BLaER1 treated with 17β-estradiol and CSF1 and Interleukin-3, amounts not matched to agents 10 nM and 100 nM (cell line): ENCODE results near the gene TOP3B.

ENCODE experiments used
- H3K27ac ChIP-seq, 11 experiments: shearing (Covaris generic); formaldehyde crosslinking; 2 replicates each; pipeline ENCODE4 v1.8.1; 2022
- H3K27me3 ChIP-seq, 11 experiments: shearing (Covaris generic); formaldehyde crosslinking; 2 replicates each; pipeline ENCODE4 v1.8.1; 2022
- H3K36me3 ChIP-seq, 11 experiments: shearing (Covaris generic); formaldehyde crosslinking; 2 replicates each; pipeline ENCODE4 v1.8.1; 2022
- H3K4me1 ChIP-seq, 10 experiments: shearing (Covaris generic); formaldehyde crosslinking; 2 replicates each; pipeline ENCODE4 v1.8.1; 2022
- H3K4me2 ChIP-seq, 11 experiments: shearing (Covaris generic); formaldehyde crosslinking; 2 replicates each; pipeline ENCODE4 v1.8.1; 2022
- H3K4me3 ChIP-seq, 10 experiments: shearing (Covaris generic); formaldehyde crosslinking; 2 replicates each; pipeline ENCODE4 v1.8.1; 2022
- H3K9ac ChIP-seq, 11 experiments: shearing (Covaris generic); formaldehyde crosslinking; 2 replicates each; pipeline ENCODE4 v1.8.1; 2022
- H3K9me3 ChIP-seq, 11 experiments: shearing (Covaris generic); formaldehyde crosslinking; replicated peaks in 1 of 11; 2 replicates each; pipeline ENCODE4 v1.8.1; 2022
- H4K20me1 ChIP-seq, 11 experiments: shearing (Covaris generic); formaldehyde crosslinking; 2 replicates each; pipeline ENCODE4 v1.8.1; 2022
- Cebpa-rat ChIP-seq, 11 experiments: shearing (Covaris generic); IDR thresholded peaks; 2 replicates each; pipeline ENCODE4 v1.8.1; 2022

TOP3B gene

GRCh38 chr22:22024440-22024839 lies 41.9 kb upstream of the TOP3B start:
- Histone ChIP-seq H3K9me3 (no peaks in the 10 kb centered on the region), H3K4me3 (no peak overlapping the region), H3K27me3 (no peaks in the 10 kb centered on the region), H3K4me1 (peaks cover 31 to 90% (median 82%) of the 10 kb centered on the region in 10 experiments), H3K9ac (no peak overlapping the region), H3K4me2 (peak overlapping the region in 2 of 11 experiments; percentile 85 to 93; a peak in 6 of 22 replicates), H3K36me3 (no peaks in the 10 kb centered on the region), H3K27ac (no peak overlapping the region), H4K20me1 (no peaks in the 10 kb centered on the region)
- TF ChIP-seq Cebpa-rat (IDR thresholded peaks at IDR 0.05) = no peak

GRCh38 chr22:22023581-22024137 lies 41.1 kb upstream of the TOP3B start:
- Histone ChIP-seq H3K4me3 (no peak overlapping the region), H3K27ac (peak overlapping the region in 3 of 11 experiments; percentile 0 to 27 (median 20); a peak in 4 of 22 replicates), H4K20me1 (no peaks in the 10 kb centered on the region), H3K4me1 (peaks cover 31 to 88% (median 80%) of the 10 kb centered on the region in 10 experiments), H3K9me3 (no peaks in the 10 kb centered on the region), H3K4me2 (peak overlapping the region in 9 of 11 experiments; percentile 75 to 87 (median 82); a peak in 18 of 22 replicates), H3K27me3 (no peaks in the 10 kb centered on the region), H3K9ac (no peak overlapping the region), H3K36me3 (no peaks in the 10 kb centered on the region)
- TF ChIP-seq Cebpa-rat (IDR thresholded peaks at IDR 0.05) = no peak

GRCh38 chr22:22022947-22023534 lies 40.5 kb upstream of the TOP3B start:
- Histone ChIP-seq H3K4me2 (peak overlapping the region; percentile 59 to 87 (median 82)), H3K9me3 (no peaks in the 10 kb centered on the region), H3K27ac (peak overlapping the region in 6 of 11 experiments; percentile 2 to 68 (median 55); a peak in 9 of 22 replicates), H3K4me1 (peaks cover 31 to 82% (median 76%) of the 10 kb centered on the region in 10 experiments), H3K9ac (peak overlapping the region in 6 of 11 experiments; percentile 25 to 59 (median 42); a peak in 9 of 22 replicates), H3K36me3 (no peaks in the 10 kb centered on the region), H3K4me3 (peak overlapping the region in 1 of 10 experiments; percentile 14; a peak in 1 of 20 replicates), H3K27me3 (no peaks in the 10 kb centered on the region), H4K20me1 (no peaks in the 10 kb centered on the region)
- TF ChIP-seq Cebpa-rat (IDR thresholded peaks at IDR 0.05) = no peak

- Histone ChIP-seq H3K36me3 (no peaks in the 10 kb centered on the region), H3K4me1 (peaks cover 31 to 82% (median 76%) of the 10 kb centered on the region in 10 experiments), H3K27ac (peak overlapping the region in 7 of 11 experiments; percentile 2 to 68 (median 52); a peak in 10 of 22 replicates), H3K9me3 (no peaks in the 10 kb centered on the region), H3K4me2 (peak overlapping the region; percentile 59 to 87 (median 82)), H3K27me3 (no peaks in the 10 kb centered on the region), H3K4me3 (peak overlapping the region in 2 of 10 experiments; percentile 10 to 14; a peak in 2 of 20 replicates), H3K9ac (peak overlapping the region in 8 of 11 experiments; percentile 0 to 59 (median 40); a peak in 12 of 22 replicates), H4K20me1 (no peaks in the 10 kb centered on the region)
- TF ChIP-seq Cebpa-rat (IDR thresholded peaks at IDR 0.05) = no peak
These were observed 39.8 kb upstream of the TOP3B start for GRCh38 chr22:22022255-22022840.

GRCh38 chr22:22021162-22021750 lies 38.7 kb upstream of the TOP3B start:
- peaks cover 24 to 75% (median 69%) of the 10 kb centered on the region in 10 experiments for H3K4me1 ChIP-seq
- no peaks in the 10 kb centered on the region for H3K27me3 ChIP-seq
- H3K9me3 ChIP-seq = no peaks in the 10 kb centered on the region
- 0 out of 22 replicates have a peak overlapping the region, but pooled peaks of 1 of the 11 experiments have one; percentile 4 for H3K9ac ChIP-seq
- no peak overlapping the region for H3K4me3 ChIP-seq
- peak overlapping the region in 4 of 11 experiments; percentile 26 to 67 (median 29); a peak in 7 of 22 replicates for H3K27ac ChIP-seq
- no peaks in the 10 kb centered on the region for H3K36me3 ChIP-seq
- no peaks in the 10 kb centered on the region for H4K20me1 ChIP-seq
- H3K4me2 ChIP-seq = peak overlapping the region in 10 of 11 experiments; percentile 10 to 86 (median 78); a peak in 17 of 22 replicates
- TF ChIP-seq Cebpa-rat (IDR thresholded peaks at IDR 0.05) = no peak

- H3K4me1 ChIP-seq = peaks cover 16 to 66% (median 61%) of the 10 kb centered on the region in 10 experiments
- H3K4me2 ChIP-seq = peak overlapping the region in 8 of 11 experiments; percentile 49 to 86 (median 81); a peak in 16 of 22 replicates
- H3K9me3 ChIP-seq = no peaks in the 10 kb centered on the region
- no peak overlapping the region for H3K4me3 ChIP-seq
- no peaks in the 10 kb centered on the region for H3K36me3 ChIP-seq
- H4K20me1 ChIP-seq = no peaks in the 10 kb centered on the region
- TF ChIP-seq Cebpa-rat (IDR thresholded peaks at IDR 0.05) = no peak
- no peak overlapping the region for H3K27ac ChIP-seq
- no peak overlapping the region for H3K9ac ChIP-seq
- no peaks in the 10 kb centered on the region for H3K27me3 ChIP-seq
These were observed 37.9 kb upstream of the TOP3B start for GRCh38 chr22:22020425-22020852.

- Histone ChIP-seq H3K27ac (no peak overlapping the region), H3K9ac (no peak overlapping the region), H3K4me2 (peak overlapping the region in 8 of 11 experiments; percentile 49 to 86 (median 81); a peak in 16 of 22 replicates), H3K9me3 (no peaks in the 10 kb centered on the region), H3K36me3 (no peaks in the 10 kb centered on the region), H4K20me1 (no peaks in the 10 kb centered on the region), H3K4me3 (no peak overlapping the region), H3K27me3 (no peaks in the 10 kb centered on the region), H3K4me1 (peaks cover 14 to 60% (median 55%) of the 10 kb centered on the region in 10 experiments)
- TF ChIP-seq Cebpa-rat (IDR thresholded peaks at IDR 0.05) = no peak
These were observed 37.3 kb upstream of the TOP3B start for GRCh38 chr22:22019659-22020424.
